ENCODE measurements around the gene POU3F2.

Gene POU3F2

GRCh38 chr6:98834060-98835031, at the start of gene POU3F2:
Gene POU3F2 (plus strand): TSS chr6:98834574. CDS start chr6:98834874, 300 bp downstream.
- DNase-seq (ENCODE audit: low spot score), result peak; percentile 58

GRCh38 chr6:98787435-98787834, 46.9 kb upstream of the POU3F2 start:
- DNase-seq (ENCODE audit: low spot score), result no peak

DNA sequence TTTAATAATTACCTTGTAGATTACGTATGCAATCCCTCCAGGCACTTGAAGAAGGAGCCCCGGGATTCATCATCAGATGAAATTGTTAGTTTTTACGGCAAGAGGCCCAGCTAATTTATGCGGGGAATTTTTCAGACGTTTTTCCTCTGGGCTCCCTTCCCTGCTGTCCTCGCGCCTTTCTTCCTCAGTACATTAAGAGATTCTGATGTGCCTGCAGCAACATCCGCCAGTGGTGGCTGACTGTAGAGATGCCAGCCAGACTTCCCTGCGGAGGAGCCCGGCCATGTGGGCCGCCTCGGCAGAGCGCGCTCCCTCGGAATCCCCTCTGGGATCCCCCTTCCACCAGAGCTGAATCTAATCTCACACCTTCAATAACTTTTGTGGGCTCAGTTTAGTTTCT, 46.4 kb upstream of the POU3F2 start:
- no peak for DNase-seq (ENCODE audit: low spot score)

DNA sequence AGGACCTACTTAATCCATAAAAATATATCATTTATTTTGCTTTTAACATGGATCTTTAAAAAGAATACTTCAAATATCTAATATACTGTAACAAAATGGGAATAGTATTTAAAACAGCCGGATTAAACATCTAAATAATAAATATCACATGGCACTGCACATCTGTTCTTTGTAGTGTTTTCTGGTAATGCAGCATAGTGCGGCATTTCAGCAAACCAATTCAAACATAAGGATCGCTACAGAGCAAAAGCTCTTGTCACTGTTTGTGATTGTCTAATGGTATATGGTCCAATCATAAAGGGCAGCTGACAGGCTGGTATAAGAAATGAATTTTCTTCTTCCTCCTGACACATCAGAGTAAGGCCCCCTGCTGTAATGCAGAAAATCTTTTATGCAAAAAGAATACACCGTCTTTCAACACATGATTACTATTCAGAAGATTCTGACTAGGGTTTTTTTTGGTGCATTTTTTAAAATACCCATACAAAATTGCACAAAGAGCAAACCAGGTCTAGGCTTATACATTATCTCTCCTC, 40.0 kb upstream of the POU3F2 start:
- no peak for DNase-seq (ENCODE audit: low spot score)

DNA sequence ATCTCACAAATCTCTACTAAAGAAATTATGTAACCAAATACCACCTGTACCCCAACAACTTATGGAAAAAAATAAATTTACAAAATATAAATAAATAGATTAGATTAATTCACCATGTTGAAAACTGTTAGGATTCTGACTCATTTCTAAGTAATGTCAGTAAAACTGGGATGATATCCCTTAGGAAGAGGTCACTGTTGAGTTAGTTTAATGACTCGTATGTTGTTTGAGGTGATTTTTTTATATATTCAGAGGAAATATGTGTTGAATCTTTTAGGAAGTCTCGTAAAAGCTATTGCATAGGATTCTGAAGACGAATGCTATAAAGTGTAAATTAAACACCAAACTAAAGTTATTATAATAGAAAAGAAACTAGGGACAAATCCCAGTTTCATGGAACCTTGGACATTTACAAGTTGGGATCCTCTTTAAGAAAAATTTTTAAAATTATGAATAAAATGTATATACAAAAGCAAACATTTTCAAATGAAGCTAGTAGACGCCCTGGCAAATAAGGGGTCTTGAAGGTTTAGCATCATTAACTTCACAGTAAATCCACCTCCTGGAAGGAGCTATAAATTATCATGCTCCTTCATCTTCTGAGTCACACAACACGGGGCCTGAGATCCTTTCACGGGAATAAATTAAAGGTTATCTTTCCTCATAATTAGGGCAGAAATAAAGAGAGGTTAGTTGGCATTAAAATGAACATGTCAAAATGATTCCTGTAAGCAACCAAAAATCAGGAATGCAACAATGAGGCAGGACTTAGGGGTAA, 37.0 kb upstream of the POU3F2 start:
- DNase-seq (ENCODE audit: low spot score), result no peak

GRCh38 chr6:98800866-98801265, 33.5 kb upstream of the POU3F2 start:
- no peak for DNase-seq (ENCODE audit: low spot score)

- DNase-seq (ENCODE audit: low spot score), result no peak
Observed at GRCh38 chr6:98808541-98809210, 25.7 kb upstream of the POU3F2 start.

GRCh38 chr6:98812220-98812619, 22.2 kb upstream of the POU3F2 start:
- DNase-seq (ENCODE audit: low spot score), result no peak

GRCh38 chr6:98816799-98817198, 17.6 kb upstream of the POU3F2 start:
- DNase-seq (ENCODE audit: low spot score), result no peak

- DNase-seq (ENCODE audit: low spot score), result no peak
Observed at GRCh38 chr6:98821756-98822405, 12.5 kb upstream of the POU3F2 start.

GRCh38 chr6:98823428-98824161, 10.8 kb upstream of the POU3F2 start:
- no peak for DNase-seq (ENCODE audit: low spot score)

- DNase-seq (ENCODE audit: low spot score), result no peak
Observed at GRCh38 chr6:98824162-98824901, 10.0 kb upstream of the POU3F2 start.

GRCh38 chr6:98824902-98825599, 9.3 kb upstream of the POU3F2 start:
- DNase-seq (ENCODE audit: low spot score), result no peak

DNA sequence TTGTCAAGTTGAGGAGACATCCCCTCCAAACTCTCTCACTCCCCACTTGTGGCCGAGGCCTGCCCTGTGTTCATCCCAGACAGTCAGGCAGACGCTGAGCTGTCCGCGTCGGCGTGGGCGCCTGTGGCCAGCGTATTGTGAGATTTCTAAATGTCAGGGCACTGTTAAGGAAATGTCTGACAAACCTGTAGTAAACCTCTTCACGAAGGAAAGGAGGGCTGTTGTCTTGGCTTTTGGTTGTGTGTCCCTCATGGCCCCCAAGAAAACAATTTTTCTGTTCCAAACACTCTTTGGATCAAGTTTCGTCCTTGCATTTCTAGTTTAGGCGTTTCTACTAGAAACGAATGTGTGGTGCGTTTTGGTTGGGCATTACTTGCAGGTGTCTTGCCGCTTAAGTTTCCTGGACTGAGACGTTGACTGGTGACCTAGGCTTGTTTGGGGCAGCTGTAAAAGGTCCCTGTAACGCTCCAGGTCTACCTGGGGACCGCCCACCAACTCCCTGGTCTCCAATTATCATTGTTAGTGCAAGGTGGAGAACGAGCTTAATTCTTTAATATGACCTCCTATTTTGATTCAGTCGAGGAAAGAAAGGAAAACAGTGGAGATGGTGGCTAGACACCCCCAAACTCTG, 8.7 kb upstream of the POU3F2 start:
- no peak for DNase-seq (ENCODE audit: low spot score)

DNA sequence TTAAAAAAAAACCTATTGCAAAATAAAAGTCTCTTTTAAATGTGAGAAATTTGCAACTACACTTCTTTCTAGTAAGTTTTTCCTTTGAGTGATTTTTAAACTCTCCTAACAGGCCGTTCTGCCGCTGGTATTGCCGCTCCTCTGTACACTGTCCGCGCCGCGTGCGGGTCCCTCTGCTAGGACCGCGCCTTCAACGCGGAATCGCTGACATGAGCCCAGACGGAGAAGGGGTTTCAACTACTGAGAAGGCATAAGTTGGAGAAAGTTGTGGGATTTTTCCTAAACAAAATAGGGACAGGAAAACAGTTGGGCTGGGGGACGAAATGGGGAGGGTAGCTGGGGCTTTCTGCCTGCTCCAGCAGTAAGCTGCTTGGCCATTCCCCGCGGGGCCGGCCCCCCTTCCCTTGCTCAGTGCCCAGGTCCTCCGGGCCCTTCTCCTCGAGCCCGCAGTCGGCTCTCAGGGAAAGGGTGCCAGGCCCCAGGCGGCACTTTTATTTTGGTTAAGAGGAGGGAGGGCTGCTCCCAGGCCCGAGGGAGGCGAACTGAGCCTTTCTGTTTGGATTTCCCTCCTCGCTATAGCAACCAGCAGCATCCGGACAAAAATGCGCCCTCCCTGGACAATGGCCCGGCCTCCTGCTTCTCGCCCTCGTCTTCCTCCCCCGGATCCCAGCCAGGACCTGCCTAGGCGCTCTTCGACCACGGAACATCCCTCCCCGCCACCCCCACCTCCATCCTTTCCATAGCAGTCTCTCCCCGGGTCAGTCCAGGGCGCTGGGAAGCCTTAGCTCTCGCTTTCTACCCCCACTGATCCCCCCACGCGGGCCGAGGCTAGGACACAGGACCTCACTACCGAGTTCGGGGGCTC, 6.8 kb upstream of the POU3F2 start:
- no peak for DNase-seq (ENCODE audit: low spot score)

DNA sequence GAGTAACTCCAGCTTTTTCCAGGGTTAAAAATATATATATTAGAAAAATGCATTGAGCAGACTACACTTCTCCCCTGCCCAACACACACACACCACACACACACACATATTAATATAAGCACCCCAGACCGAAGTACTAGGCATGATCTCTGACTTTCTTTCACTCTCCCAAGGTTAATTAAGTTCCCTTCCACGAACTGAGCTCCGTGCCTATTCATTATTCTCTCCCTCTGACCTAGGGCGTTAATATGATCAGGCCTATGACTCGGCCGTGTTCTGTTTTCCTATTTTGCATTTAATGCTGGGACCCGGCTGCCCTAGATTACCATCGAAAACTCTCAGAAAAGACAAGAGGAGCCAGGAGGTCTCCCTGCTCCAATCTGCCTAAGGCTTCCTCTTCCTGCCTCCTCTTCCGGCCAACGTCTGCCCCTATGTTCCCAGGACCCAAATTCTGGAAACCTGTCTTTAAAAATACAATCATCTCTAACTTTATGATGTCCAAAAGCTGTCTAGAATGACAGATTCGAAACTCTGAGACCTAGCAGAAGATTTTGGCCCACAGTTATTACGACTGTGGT, 6.1 kb upstream of the POU3F2 start:
- no peak for DNase-seq (ENCODE audit: low spot score)

- DNase-seq (ENCODE audit: low spot score), result no peak
Observed at GRCh38 chr6:98828941-98829411, 5.4 kb upstream of the POU3F2 start.

GRCh38 chr6:98830146-98830545, 4.2 kb upstream of the POU3F2 start:
- no peak for DNase-seq (ENCODE audit: low spot score)
